CD4-positive, alpha-beta T cell treated with Interleukin-2 at 100 ng/mL for 4 hours (primary cell): Measurements from ENCODE around the gene CFAP57.
"Not testable (repeated sequence)": the region's sequence is repeated elsewhere in the genome, so short reads cannot be mapped to it uniquely, and the experiment has no call there.

Source experiments
- DNase-seq: peaks from one replicate; pipeline ENCODE4 v3.0.0-alpha.2; 2020; ENCODE audit warnings: low spot score

CFAP57 gene

GRCh38 chr1:43174873-43175272 is 2.7 kb downstream of the CFAP57 start:
- DNase-seq = no peak

DNA sequence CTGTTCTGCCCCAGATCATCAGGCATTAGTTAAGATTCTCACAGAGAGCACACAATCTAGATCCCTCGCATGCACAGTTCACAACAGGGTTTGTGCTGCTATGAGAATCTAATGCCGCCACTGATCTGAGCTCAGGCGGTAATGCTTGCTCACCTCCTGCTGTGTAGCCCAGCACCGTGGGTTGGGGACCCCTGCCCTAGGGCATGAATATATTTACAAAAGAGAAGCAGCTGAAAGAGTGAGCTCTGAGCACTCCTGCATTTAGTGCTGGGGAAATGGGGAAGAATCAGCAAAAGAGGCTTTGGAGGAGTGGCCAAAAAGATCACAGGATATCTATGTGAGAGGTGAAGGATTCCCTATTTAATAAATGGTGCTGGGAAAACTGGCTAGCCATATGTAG is 5.6 kb downstream of the CFAP57 start:
- no peak for DNase-seq

GRCh38 chr1:43184388-43184787 is 12.3 kb downstream of the CFAP57 start:
- no peak for DNase-seq

- no peak for DNase-seq
Measured at GRCh38 chr1:43184995-43185394, 12.9 kb downstream of the CFAP57 start.

DNA sequence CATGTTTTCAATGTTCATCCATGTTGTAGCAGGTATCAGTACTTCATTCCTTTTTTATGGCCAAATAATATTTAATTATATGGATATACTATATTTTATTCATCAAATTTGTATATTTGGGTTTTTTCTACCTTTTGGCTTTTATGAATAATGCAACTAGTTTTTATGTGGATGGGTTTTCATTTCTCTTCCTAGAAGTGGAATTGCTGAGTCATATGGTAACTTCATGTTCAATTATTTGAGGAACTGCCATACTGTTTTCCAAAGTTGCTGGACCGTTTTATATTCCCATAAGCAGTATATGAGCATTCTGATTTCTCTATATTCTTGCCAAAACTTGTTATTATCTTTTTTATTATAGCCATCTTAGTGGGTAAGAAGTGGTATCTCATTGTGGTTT is 16.0 kb downstream of the CFAP57 start:
- no peak for DNase-seq

- no peak for DNase-seq
Measured at GRCh38 chr1:43194509-43194908, 22.4 kb downstream of the CFAP57 start.

DNA sequence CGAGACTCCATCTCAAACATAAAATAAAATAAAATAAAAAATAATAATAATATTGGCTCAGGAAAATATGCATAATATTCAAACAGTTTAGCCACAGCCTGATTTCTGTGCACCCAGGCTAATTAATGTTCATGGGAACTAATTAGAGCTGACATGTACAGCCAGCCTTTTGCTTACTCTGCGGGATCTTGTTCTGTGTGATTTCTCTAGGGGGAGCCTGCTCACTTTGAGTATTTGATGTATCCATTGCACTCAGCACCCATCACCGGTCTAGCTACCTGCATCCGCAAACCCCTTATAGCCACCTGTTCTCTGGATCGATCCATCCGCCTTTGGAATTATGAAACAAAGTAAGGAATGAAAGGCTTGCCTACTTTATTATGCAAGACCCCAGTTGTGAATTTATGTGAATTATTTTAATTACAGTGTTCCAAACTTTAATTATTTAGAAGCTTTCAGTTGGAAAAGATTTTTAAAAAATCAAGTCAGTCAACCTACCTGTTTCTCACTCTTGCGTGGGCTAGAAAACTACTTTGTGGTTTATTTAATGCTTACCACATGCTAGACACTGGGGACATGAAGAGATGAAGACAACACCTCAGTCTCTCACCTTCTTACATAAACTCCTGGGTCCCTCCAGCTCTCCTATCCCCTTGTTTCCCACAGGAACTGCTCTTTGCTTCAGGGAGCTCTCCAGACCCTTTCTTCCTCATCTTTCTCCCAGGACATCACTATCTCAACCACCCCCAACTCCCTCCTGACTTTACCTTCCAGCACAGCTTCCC is 25.4 kb downstream of the CFAP57 start:
- DNase-seq = no peak

DNA sequence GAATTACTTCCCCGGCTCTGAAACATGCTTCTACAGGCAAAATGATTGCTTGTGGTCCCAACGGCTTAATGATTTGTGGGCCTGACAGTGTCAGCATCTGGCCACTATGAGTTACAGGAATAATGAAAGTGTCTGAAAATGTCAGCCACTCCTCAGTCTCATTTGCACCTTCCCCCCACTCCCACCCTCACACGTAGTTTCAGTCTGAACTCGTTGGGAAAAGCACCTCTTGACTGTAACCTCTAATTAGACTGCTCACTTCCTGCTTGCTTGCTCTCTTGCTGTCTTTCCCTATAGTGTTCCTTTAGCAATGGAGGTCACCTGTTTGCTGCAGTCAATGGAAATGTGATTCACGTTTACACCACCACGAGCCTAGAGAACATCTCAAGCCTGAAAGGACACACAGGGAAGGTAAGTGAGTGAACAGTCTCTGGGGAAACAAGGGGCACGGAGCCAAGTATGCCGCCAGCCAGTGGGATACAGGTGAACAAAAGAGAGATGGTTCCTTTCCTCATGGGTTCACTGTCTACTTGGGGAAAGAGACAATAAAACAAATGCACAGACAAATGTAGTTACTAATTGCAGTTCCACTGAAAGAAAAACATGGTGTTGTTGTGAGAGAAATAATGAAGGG is 27.1 kb downstream of the CFAP57 start:
- DNase-seq = no peak

- no peak for DNase-seq
Measured at GRCh38 chr1:43203859-43204258, 31.7 kb downstream of the CFAP57 start.

GRCh38 chr1:43204394-43204793 is 32.3 kb downstream of the CFAP57 start:
- DNase-seq = no peak

- no peak for DNase-seq
Measured at GRCh38 chr1:43205671-43206070, 33.5 kb downstream of the CFAP57 start.

DNA sequence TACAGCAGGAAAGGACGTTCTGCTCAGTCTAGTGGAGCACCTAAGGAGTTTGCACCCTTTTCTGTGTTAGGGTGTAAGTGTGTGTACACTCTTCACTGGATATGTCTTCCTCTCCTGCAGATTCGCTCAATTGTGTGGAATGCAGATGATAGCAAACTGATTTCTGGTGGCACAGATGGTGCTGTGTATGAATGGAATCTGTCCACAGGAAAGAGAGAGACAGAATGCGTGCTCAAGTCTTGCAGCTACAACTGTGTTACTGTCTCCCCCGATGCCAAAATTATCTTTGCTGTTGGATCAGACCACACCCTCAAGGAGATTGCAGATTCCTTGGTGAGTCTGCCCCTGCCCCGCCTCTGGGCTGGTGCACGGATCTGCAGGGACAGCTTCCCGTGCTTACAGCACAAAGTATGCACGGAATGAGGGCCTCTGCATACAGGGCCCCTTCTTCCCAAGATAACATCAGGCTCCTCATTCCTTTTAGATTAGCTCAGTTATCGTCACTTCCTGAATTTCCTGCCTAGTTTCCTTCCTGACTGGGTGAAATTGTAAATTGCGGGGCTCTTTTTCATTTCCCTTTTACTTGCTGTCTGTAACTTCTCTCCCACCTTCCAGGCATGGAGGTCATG is 34.6 kb downstream of the CFAP57 start:
- DNase-seq = no peak

DNA sequence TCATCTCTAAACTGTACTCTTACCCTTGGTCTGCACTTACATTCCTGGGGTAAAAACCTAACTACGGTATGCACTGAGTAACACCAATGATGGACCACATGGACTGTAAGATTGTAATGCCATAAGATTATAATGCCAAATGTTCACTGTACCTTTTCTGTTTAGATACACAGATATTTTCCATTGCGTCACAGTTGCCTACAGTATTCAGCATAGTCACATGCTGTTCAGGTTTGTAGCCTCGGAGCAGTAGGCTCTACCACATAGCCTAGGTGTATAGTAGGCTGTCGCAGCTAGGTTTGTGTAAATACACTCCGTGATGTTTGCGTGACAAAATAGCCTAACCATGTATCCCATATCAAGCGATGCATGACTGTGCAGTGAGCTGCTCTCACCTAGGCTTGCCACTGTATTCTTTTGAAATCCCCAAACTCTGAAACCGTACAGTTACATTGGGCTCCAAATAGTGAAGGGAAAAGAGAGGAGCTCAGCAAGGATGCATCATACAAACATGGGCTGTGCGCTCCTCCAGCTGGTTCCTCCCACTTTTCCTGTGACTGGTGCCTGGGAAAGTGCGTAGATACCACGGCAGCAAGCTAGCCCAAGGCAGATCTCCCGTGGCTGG is 35.2 kb downstream of the CFAP57 start:
- DNase-seq = no peak

- not testable (repeated sequence) for DNase-seq
Measured at GRCh38 chr1:43208277-43208676, 36.1 kb downstream of the CFAP57 start.

DNA sequence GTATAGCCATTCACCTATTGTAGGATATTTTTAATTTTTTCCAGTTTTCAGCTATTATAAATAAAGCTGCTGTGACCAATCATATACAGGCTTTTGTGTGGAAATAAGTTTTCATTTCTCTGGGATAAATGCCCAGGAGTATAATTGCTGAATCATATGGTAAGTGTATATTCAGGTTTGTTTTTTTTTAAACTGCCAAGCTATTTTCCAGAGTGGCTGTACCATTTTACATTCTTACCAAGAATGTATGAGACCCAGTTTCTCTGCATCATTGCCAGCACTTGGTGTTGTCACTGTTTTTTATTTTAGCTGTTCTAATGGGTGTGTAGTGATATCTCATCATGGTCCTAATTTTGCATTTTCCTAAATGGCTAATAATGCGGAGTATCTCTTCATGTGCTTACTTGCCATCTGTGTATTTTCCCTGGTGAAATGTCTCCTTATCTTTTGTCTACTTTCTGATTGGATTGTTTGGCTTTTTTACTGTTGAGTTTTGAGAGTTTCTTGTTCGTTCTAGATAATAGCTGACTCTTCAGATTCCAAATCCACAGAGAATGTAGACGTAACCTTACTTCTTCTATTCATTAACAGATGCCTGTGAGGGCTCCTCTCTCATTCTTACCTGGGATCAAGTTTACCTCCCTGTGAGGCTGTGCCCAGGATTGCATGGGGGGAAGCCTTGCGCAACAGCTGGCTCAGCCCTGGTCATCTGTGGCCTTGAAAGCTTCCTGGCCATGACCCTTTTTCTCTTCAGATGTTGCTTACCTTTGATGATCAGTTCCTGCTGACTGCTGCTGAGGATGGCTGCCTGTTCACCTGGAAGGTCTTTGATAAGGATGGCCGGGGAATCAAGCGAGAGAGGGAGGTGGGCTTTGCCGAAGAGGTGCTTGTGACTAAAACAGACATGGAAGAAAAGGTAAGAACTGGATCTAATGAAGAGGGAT is 42.6 kb downstream of the CFAP57 start:
- DNase-seq = no peak

- no peak for DNase-seq
Measured at GRCh38 chr1:43217747-43218146, 45.6 kb downstream of the CFAP57 start.

DNA sequence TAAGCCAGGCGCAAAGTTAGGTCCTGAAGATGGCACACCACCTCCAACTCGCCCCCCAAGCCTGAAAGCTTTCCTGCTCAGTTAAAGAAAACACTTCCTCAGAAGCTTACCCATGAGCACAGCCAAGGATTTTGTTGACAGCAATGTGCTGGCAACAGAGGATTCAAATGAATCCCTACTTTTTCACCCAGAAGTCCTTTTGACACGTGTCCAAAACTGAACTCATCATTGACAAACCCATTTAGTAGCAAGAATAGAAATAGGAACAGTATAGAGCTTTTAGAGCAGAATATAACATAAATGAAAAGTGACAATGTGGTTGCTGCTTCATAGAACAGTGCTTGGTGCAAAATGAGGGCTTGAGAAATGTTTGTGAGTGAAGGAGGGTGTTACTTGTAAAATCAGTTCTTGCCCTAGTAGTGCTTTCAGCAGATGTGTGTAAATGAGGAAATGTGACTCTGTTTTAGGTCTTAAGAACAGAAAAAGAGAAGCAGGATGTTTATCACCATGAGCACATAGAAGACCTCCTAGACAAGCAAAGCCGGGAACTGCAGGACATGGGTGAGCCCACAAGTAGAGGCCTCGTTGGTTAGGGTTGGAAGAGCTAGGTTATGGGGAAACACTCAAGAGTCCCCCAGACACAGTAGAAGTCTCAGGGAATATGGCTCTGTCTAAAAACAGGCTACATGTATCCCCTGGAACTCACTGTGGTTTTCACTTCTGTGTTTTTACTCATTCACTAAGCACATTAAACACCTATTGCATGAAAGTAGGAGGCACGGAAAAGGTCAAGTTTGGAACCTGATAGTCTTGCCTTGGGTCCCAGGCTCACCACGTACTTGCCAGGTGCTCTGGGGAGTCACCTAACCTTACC is 49.0 kb downstream of the CFAP57 start:
- no peak for DNase-seq

GRCh38 chr1:43221797-43222196 is 49.7 kb downstream of the CFAP57 start:
- DNase-seq = no peak

DNA sequence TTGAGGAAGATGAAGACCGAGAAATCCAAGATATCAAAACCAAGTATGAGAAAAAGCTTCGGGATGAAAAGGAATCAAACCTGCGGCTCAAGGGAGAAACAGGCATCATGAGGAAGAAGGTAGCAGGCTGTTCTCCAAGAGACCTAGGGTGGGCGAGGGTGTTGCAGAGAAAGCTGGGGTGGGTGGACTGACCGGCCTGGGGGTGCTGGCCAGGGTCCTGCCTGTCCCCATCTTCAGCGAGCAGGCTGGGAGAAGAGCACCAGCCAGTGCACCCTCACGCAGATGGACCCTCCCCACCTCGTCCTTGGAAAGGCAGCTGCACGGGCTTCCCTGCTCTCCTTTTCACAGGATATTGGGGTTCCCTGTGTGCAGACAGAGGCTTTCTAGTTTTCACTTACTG is 50.7 kb downstream of the CFAP57 start:
- DNase-seq = no peak

DNA sequence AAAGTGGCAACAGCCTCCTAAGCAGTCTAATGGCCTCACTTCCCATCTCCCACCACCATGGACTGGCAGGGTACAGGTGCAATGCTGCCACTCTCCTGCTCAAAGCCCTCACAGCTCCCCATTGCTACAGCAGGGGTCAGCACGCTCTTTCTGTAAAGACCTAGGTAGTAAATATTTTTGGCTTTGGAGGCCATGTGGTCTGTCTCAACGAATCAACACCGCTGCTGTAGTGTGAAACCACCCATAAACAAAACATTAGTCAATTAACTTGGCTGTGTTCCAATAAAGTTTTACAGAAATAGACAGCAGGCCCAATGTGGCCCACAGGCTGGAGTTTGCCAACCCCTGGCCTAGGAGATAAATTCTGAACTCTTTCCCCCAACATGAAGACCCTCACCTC is 53.0 kb downstream of the CFAP57 start:
- DNase-seq = no peak
